Stimulated activated effector memory CD8-positive, alpha-beta T cell treated with anti-CD3 and anti-CD28 coated beads, Interleukin-12 subunit alpha, Interleukin-12 subunit beta, amount 100 ng/mL, for 72 hours (primary cell): ENCODE data around the gene SDCCAG8.

Experiments used
- ATAC-seq: fragments of 150-1000 bp; cut with Tn5 transposase; 2 replicates; pipeline ENCODE4 v1.10.0; 2021
- DNase-seq, 2 donors: peaks; one replicate each; pipeline ENCODE4 v3.0.0; 2021 to 2022; ENCODE audit warnings: low spot score in 2 of 2
- H3K27ac Mint-ChIP-seq: one replicate; pipeline ENCODE4 v1.8.0; 2022; ENCODE audit warnings: mild to moderate bottlenecking, mixed read lengths
- H3K36me3 Mint-ChIP-seq: one replicate; pipeline ENCODE4 v1.8.0; 2022; ENCODE audit warnings: mild to moderate bottlenecking, mixed read lengths
- H3K4me1 Mint-ChIP-seq: one replicate; pipeline ENCODE4 v1.8.0; 2022; ENCODE audit warnings: mixed read lengths
- H3K4me3 Mint-ChIP-seq: one replicate; pipeline ENCODE4 v1.8.0; 2022; ENCODE audit warnings: mild to moderate bottlenecking, mixed read lengths
- H3K9me3 Mint-ChIP-seq: one replicate; pipeline ENCODE4 v1.8.0; 2022; ENCODE audit warnings: mixed read lengths

Gene SDCCAG8

DNA sequence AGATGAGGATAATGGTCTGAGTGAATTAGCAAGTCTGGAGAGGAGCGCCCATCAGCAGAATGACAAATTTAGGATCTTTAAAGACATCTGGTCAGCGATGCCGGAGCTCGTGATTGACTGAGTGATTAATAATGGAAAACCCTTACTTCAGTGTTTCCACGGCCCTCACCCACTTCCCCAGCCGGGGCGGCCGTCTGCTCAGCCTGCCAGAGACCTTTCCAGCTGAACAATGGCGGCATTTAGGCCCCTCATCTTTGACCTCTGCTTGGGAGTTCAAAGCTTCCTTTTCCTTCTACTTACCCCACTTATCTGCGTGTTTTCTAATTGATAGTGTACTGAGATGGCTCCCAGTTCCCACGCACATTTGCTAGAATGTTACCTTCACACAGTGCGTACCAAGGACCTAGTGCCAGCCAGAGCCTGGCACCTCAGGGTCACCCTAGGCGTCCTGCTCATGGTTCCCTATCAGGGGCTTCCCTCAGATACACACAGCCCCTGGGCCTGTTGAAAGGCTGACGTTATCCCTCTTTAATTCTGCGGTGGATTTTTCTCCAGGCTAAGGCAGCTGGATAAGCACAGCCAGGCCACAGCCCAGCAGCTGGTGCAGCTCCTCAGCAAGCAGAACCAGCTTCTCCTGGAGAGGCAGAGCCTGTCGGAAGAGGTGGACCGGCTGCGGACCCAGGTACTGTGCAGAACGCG is 232.8 kb downstream of the SDCCAG8 start:
- no peak overlapping the region for H3K4me3 Mint-ChIP-seq
- no peak for ATAC-seq
- peaks cover 14% of the 10 kb centered on the region for H3K36me3 Mint-ChIP-seq
- DNase-seq, result no peak
- peak overlapping the region; percentile 74 for H3K27ac Mint-ChIP-seq
- H3K4me1 Mint-ChIP-seq, result peaks cover 4% of the 10 kb centered on the region
- H3K9me3 Mint-ChIP-seq, result no peaks in the 10 kb centered on the region

DNA sequence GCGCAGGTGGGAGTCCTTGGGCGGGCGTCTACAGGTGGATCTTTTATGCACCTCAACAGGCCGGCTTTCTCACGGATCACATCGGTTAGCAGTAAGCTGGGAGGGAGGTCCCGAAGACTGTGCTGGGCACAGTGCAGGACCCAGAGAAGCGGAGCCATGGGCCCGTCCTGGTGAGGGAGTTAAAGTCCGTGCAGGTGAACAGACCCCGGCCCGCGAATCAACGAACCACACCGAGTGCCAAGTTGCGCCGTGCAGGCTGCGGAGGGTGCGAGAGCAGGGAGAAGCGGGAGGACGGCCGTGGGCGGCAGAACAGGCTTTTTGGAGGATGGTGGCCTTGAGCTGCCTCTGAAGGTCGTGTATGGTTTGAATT is 233.3 kb downstream of the SDCCAG8 start:
- DNase-seq (no peak), ATAC-seq (no peak)
- no peaks in the 10 kb centered on the region for H3K9me3 Mint-ChIP-seq
- peaks cover 8% of the 10 kb centered on the region for H3K36me3 Mint-ChIP-seq
- H3K4me1 Mint-ChIP-seq, result no peaks in the 10 kb centered on the region
- peak overlapping the region; percentile 74 for H3K27ac Mint-ChIP-seq
- no peak overlapping the region for H3K4me3 Mint-ChIP-seq

DNA sequence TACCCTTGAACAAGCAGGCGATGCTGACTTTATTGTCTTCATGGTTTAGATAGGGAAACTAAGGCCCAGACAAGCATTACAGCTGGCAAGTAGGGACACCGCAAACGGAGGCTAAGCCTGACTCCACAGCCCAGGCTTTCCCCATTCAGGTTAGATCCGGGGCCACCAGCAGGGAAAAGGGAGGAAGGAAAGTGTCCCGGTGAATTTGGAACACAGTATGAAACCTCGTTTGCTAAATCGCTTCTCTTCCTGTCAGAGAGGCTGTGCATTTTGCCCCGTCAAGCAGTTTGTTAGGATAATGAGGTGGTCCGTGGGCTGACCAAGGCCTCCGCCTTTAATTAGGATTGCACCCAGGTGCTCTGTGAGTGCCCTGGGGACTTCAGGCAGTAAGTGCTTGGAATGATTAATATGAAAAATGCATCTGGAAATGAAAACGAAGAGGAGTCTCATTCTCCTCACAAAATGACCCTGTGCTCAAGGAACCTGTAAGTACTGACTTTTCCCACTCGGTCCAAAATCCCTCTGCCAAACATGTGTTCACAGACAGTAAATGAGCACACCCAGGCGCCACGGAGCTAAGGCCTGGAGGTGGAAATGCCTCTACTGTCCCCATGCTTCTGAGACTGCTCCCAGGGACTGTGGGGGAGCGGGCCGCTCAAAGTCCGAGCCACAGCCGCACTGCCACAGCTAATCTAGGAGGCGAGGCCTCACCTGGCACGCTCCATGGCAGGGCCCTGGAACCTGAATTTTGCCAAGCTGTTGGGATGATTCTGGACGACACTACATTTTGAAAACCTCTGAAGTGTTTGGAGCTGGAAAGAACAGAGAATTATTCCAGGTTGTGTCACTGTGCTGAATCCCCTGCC is 234.1 kb downstream of the SDCCAG8 start:
- no peak overlapping the region for H3K4me3 Mint-ChIP-seq
- no peaks in the 10 kb centered on the region for H3K9me3 Mint-ChIP-seq
- H3K27ac Mint-ChIP-seq, result peak overlapping the region; percentile 74
- no peak for DNase-seq
- H3K4me1 Mint-ChIP-seq, result no peaks in the 10 kb centered on the region
- peaks cover 7% of the 10 kb centered on the region for H3K36me3 Mint-ChIP-seq
- no peak for ATAC-seq

DNA sequence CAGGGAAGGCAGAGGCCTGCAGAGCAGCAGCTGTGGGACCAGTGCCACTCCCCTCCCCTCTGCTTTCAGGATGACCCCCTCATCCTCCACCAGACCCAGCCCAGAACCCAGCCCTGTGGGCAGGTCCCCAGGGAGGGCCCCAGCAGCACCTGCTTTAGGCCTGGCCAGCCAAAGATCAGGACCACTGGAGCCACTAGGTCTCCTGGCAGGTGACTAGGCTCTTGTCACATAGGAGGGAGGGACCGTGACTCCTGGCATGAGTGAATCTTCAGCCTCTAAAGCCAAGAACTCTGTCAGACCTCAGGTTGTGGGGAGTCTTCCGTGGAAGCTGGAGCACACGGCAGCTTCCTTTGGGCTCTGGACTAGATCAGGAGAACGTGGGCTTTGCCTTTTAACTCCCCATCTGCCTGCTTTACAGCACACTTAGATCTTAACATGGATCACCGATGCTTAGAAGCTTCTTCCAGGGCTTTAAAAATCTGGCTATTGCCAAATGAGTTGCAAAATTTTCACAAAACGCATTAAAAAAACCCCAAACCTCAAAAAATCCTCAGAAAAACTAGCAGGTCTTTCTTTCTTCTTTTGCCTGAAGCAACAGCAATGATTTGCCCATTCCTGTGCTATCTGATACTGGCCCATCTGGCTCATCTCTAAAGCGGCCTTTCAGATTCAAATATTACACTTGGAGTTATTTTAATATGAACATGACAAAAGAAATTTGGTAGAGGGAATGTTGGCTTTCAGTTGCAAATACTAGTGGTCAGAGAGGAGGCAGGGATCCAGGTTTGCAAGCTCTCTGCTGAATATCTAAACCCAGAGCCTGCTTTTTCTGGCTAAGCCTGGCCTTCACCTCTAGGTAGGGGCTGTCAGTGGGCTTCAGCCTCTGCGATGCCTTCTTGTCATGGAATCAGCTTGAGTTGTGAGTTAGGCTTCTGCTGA is 235.2 kb downstream of the SDCCAG8 start:
- peak overlapping the region; percentile 8 for H3K27ac Mint-ChIP-seq
- peaks cover 3% of the 10 kb centered on the region for H3K4me1 Mint-ChIP-seq
- DNase-seq, result no peak
- H3K36me3 Mint-ChIP-seq, result peaks cover 8% of the 10 kb centered on the region
- no peak overlapping the region for H3K4me3 Mint-ChIP-seq
- no peak for ATAC-seq
- no peaks in the 10 kb centered on the region for H3K9me3 Mint-ChIP-seq

DNA sequence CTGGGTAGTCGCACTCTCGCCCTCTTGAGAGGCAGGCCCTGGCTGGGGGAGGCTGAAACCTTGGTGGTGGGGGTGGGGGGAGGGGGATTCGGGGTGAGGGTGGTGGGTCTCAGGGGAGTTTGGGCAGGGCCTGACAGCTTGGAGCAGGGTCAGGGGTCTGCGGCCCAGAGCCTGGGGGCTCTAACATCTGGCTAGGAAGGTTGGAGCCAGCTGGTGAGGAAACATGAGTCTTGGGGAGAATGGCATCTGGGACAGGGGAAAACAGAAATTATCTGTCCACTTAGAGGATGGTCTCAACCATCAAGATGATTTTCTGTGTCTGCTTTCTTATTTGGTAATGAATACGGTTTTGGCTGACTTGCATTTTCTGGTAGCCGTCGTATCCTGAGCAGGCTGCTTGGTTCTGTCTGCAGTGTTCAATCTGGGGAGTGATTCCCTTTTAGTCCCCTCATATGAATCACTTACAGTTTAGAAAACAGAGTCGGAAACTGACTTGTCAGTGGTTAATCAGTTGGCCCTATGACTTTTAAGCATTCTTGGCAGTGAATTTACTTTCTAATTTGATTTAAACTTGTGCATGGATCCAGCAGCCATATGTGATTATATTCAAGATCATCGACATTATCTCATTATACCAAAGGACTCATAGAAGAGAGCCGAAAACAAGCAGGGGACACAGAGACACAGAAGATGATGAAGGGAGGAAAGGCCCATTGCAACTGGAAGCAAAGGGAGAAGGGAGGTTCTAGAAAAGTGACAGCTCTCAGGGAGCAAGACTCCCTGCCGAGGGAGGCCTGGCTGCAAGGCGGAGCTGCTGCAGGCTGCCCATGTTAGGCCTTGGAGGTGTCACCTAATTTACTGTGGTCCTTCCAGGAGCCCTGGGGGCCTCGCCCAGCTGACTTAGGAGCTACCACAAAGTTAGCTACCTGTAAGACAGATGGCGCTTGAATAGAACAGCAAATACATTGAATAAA is 237.6 kb downstream of the SDCCAG8 start:
- H3K27ac Mint-ChIP-seq, result no peak overlapping the region
- peaks cover 12% of the 10 kb centered on the region for H3K4me1 Mint-ChIP-seq
- DNase-seq (no peak), ATAC-seq (no peak)
- no peaks in the 10 kb centered on the region for H3K9me3 Mint-ChIP-seq
- H3K4me3 Mint-ChIP-seq, result no peak overlapping the region
- peaks cover 18% of the 10 kb centered on the region for H3K36me3 Mint-ChIP-seq

DNA sequence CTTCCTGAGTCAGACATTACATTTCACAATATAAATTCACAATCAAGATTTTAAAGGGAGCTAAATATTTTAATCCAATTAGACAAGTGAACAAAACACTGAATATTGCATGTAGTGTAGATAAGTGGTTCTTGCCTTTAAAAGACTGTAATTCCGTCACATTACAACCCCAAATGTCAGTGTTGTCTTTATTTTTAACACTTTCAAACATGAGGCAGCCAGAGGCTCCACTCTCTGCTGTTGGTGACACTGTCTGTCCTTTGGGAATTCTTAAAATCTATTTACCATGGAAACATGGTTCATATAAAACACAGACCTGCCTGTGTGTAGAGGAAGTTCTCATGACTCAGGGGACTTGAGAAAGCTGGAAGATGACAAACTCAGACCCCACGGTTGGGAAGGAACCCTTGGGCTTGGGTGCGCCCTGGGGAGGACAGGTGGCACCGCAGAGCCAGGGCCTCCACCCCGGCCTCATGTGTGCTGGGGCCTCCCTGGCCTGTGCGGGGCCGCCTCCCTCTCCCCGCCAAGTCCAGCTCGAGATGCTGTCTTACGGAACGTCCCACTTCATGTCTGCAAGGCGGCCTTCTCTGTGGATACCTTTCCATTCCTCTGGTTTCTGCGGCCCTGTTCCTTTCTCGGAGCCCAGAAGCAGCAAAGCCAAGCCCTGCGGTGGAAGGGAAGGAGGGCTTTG is 239.0 kb downstream of the SDCCAG8 start:
- Mint-ChIP-seq H3K9me3 (no peaks in the 10 kb centered on the region), H3K27ac (peak overlapping the region; percentile 23), H3K4me3 (no peak overlapping the region), H3K4me1 (peaks cover 12% of the 10 kb centered on the region), H3K36me3 (peaks cover 16% of the 10 kb centered on the region)
- ATAC-seq, result no peak
- DNase-seq, result no peak

DNA sequence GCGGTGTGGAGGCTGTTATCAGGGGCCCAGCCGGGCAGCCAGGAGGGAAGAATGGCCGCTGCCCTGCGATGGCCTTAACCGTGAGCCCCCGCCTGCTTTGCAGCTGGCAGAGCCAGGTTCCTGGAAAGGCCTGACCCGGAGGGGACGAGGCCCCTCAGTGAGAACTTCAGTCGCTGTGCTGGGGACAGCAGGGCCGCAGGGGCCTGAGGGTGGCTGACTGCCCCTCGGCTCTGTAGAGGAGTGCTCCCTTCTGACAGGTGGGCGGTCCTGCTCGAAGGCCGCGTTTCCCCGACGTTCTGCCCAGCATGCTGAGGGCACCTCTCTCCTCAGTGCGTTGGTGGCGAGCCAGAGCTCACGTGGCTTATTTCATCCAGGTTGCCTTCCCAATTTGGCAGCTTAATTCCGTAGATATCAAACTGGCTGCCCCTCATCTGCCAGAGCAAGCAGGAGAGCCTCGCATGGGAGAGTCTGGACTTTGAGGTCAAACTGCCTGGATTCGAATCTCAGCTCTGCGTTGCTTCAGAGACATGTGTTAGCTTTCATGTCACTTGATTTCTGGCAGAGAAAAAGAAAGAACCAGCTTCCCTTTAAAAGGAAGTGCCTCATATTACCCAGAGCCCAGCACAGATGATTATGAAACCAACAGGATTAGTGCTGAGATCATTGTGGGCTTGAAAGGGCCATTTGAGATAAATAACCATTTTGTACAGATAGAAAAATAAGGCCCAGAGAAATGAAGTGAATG is 239.8 kb downstream of the SDCCAG8 start:
- Mint-ChIP-seq H3K4me3 (no peak overlapping the region), H3K9me3 (no peaks in the 10 kb centered on the region), H3K27ac (peak overlapping the region; percentile 26), H3K4me1 (peaks cover 12% of the 10 kb centered on the region), H3K36me3 (peaks cover 17% of the 10 kb centered on the region)
- ATAC-seq (peak; percentile 25), DNase-seq (no peak)

DNA sequence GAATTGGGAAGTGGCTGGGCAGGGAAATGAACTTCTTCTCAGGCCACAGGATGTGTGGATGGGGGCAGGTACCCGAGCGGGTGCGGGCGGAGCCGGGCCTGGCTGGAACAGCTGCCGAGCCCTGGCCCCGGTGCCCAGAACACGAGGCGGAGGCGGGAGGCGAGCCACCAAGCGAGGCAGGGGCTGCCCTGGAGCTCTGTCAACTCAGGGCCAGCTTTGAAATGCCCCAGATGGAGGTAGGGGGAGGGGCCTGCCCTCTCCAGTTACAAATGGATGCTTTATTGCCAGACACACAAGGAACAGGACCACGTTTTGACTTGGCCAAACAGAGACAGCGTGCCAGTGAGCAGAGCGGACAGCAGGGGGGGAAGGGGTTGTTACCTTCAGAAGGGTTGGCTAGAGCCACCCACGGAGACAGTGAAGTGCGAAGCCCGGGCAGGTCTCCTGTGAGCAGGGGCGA is 240.4 kb downstream of the SDCCAG8 start:
- no peak overlapping the region for H3K4me3 Mint-ChIP-seq
- peaks cover 12% of the 10 kb centered on the region for H3K4me1 Mint-ChIP-seq
- peak overlapping the region; percentile 26 for H3K27ac Mint-ChIP-seq
- peaks cover 17% of the 10 kb centered on the region for H3K36me3 Mint-ChIP-seq
- no peaks in the 10 kb centered on the region for H3K9me3 Mint-ChIP-seq
- ATAC-seq (no peak), DNase-seq (no peak)

DNA sequence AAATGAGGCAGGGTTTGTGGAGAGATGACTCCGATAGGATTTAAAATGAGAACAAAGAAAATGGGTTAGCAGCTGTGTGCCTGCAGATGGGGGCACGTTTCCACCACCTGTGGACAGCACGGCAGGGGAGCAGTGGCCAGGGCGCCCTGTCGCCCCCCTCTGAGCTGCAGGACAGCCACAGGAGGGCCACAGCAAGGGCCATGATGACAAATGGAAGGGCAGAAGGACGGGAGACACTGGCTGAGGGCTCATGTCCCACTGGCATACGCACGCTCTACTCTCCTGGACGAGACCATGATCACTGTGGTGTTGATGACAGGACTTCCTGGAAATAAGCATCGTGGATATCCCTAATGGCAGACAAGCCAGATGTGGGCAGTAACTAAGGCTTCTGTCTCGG is 241.0 kb downstream of the SDCCAG8 start:
- DNase-seq (no peak), ATAC-seq (no peak)
- H3K4me3 Mint-ChIP-seq, result no peak overlapping the region
- peaks cover 12% of the 10 kb centered on the region for H3K4me1 Mint-ChIP-seq
- peaks cover 17% of the 10 kb centered on the region for H3K36me3 Mint-ChIP-seq
- H3K9me3 Mint-ChIP-seq, result no peaks in the 10 kb centered on the region
- peak overlapping the region; percentile 26 for H3K27ac Mint-ChIP-seq

DNA sequence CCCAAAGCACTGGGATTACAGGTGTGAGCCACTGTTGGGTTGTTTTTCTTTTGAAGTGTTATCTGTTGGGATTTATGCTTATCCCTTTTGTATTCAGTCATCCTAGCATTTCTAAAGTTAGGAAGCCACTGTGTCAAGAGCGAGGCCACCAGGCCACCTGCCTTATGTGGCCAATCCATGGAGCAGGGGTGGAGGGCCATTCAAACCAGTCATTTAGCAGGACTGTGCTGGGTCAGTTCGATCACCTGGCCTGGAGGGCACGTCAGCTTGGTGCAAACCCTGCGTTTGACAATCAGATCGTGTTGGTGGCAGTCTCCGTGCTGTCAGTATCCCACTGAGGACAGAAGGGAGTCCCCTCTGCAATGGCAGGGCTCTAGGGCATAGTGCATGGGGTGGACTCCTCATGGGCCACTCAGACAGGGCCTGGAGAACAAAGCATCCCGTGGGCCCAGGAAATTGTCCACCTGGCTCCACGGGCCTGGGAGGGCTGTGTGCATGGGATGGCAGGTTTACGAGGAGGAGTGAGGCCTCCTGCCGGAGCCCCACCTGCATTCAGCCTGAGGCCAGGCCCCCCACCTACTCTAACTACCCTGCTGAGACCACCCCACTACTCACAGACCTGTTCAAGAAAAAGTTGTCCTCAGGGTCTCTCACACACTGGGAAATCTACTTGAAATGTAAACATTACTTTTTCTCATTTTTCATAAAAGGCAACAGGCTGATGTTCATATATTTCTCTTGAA is 242.3 kb downstream of the SDCCAG8 start:
- ATAC-seq (no peak), DNase-seq (no peak)
- Mint-ChIP-seq H3K4me3 (no peak overlapping the region), H3K4me1 (peaks cover 12% of the 10 kb centered on the region), H3K9me3 (no peaks in the 10 kb centered on the region), H3K27ac (peak overlapping the region; percentile 75), H3K36me3 (peaks cover 26% of the 10 kb centered on the region)

DNA sequence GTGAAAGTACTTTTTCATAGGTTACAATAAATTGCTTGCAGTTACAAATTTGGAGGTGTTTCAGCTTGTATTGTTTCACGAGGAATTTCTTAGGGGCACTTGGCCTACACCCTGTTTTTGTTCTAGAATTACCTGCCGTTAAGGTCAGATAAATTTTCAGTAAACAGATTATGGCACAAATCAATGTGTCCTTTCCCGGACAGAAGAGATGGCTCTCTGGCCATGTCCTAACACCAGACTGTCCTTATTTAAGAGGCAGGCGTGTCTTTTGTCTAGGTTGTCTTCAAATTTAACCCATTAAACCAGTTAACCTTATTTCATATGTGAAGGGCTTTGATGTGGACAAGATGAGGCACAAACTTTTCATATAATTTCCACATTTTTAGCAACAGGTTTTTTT is 243.4 kb downstream of the SDCCAG8 start:
- Mint-ChIP-seq H3K4me1 (peaks cover 12% of the 10 kb centered on the region), H3K9me3 (no peaks in the 10 kb centered on the region), H3K27ac (peak overlapping the region; percentile 75), H3K4me3 (no peak overlapping the region), H3K36me3 (peaks cover 37% of the 10 kb centered on the region)
- no peak for DNase-seq
- ATAC-seq, result no peak

DNA sequence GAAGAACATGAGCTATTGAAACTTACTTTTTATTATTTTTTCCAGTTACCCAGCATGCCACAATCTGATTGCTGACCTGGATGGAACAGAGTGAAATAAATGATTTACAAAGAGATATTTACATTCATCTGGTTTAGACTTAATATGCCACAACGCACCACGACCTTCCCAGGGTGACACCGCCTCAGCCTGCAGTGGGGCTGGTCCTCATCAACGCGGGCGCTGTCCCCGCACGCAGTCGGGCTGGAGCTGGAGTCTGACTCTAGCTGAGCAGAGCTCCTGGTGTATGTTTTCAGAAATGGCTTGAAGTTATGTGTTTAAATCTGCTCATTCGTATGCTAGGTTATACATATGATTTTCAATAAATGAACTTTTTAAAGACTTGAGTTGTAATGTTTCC is 243.9 kb downstream of the SDCCAG8 start:
- H3K27ac Mint-ChIP-seq, result no peak overlapping the region
- peaks cover 41% of the 10 kb centered on the region for H3K36me3 Mint-ChIP-seq

DNA sequence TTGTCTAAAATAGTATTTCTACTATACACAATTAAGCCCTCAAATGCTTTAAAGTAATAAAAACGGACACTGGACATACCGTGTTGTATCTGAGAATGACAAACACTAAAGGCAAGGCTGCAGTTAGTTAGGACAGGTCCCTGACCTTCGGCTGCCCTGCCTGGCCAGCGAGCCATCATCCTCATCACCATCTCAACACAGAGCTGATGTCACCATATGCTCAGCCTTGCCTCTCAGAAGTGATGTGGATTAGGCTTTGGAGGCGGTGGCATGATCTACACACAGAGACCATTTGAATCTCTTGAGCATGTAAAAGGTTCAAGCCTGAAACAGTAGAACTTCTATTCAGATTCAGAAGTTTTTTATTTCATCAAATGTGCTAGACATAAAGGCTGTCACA is 244.7 kb downstream of the SDCCAG8 start:
- no peak overlapping the region for H3K4me3 Mint-ChIP-seq
- no peak overlapping the region for H3K27ac Mint-ChIP-seq
- H3K9me3 Mint-ChIP-seq, result no peaks in the 10 kb centered on the region
- ATAC-seq (no peak), DNase-seq (peak in 1 of 2 donors; percentile 32)
- H3K4me1 Mint-ChIP-seq, result peaks cover 12% of the 10 kb centered on the region
- peaks cover 49% of the 10 kb centered on the region for H3K36me3 Mint-ChIP-seq

More for the DNA sequence above, 243.9 kb downstream of the SDCCAG8 start:
- Mint-ChIP-seq H3K9me3 (no peaks in the 10 kb centered on the region), H3K4me1 (peaks cover 12% of the 10 kb centered on the region), H3K4me3 (no peak overlapping the region)
- no peak for ATAC-seq
- DNase-seq, result peak in 1 of 2 donors; percentile 37
